Fibroblast of lung (primary cell): ENCODE data around the gene MAP2K2. TPM values are rescaled to one million over a fixed set of nuclear protein-coding genes. Genes with fewer than 3 reads are reported as not detected.

Source experiments
- DNase-seq, 2 donors: peaks; one replicate each; pipeline versions ENCODE4 v3.0.0 to v3.0.0-alpha.2; 2010; ENCODE audit warnings: low read depth in 2 of 2
- H2AFZ ChIP-seq: 2 replicates; pipeline ENCODE4 v1.5.1; 2012; ENCODE audit warnings: low read length, control low read depth, inconsistent platforms
- H3K27ac ChIP-seq: 2 replicates; pipeline ENCODE4 v1.5.1; 2011; ENCODE audit warnings: low read length, control low read depth; ENCODE audit not compliant: insufficient read depth
- H3K27me3 ChIP-seq: 2 replicates; pipeline ENCODE4 v1.5.1; 2011; ENCODE audit warnings: mild to moderate bottlenecking, low read length; ENCODE audit not compliant: control insufficient read depth, insufficient read depth
- H3K36me3 ChIP-seq: 2 replicates; pipeline ENCODE4 v1.5.1; 2011; ENCODE audit warnings: low read length; ENCODE audit not compliant: control insufficient read depth, insufficient read depth
- H3K4me1 ChIP-seq: 2 replicates; pipeline ENCODE4 v1.5.1; 2011; ENCODE audit warnings: low read length; ENCODE audit not compliant: control insufficient read depth, insufficient read depth; ENCODE audit errors: extremely low read depth
- H3K4me2 ChIP-seq: 2 replicates; pipeline ENCODE4 v1.5.1; 2011; ENCODE audit warnings: low read length, control low read depth; ENCODE audit not compliant: insufficient read depth; ENCODE audit errors: extremely low read depth
- H3K4me3 ChIP-seq, 4 experiments: fragments of 200-600 bp in 1 of 4; sonication (generic) in 1 of 4; replicated peaks in 1 of 4; 2 replicates each; pipeline ENCODE4 v1.5.1; 2011 to 2016; ENCODE audit warnings: low read length in 4 of 4, low read depth in 3 of 4, mild to moderate bottlenecking in 3 of 4, control low read depth in 2 of 4, inconsistent platforms in 1 of 4, mixed read lengths in 1 of 4; ENCODE audit not compliant: insufficient read depth in 1 of 4; ENCODE audit errors: control extremely low read depth in 1 of 4
- H3K79me2 ChIP-seq: 2 replicates; pipeline ENCODE4 v1.5.1; 2012; ENCODE audit warnings: mild to moderate bottlenecking, low read length, inconsistent platforms; ENCODE audit not compliant: control insufficient read depth, insufficient read depth
- H3K9ac ChIP-seq: 2 replicates; pipeline ENCODE4 v1.5.1; 2011; ENCODE audit warnings: mild to moderate bottlenecking, low read length, control low read depth; ENCODE audit not compliant: insufficient read depth
- H3K9me3 ChIP-seq: 2 replicates; pipeline ENCODE4 v1.5.1; 2012; ENCODE audit warnings: low read depth, low read length; ENCODE audit not compliant: control insufficient read depth, insufficient read depth
- H4K20me1 ChIP-seq: 2 replicates; pipeline ENCODE4 v1.5.1; 2011; ENCODE audit warnings: low read length; ENCODE audit not compliant: control insufficient read depth, insufficient read depth; ENCODE audit errors: extremely low read depth
- CTCF ChIP-seq, 2 donors: IDR thresholded peaks in 1 of 2; conservative IDR thresholded peaks in 1 of 2; 1 replicate in 1 of 2; 2 replicates in 1 of 2; pipeline ENCODE4 v1.5.1; 2011 to 2012; ENCODE audit warnings: low read length in 2 of 2, control low read depth in 1 of 2, inconsistent platforms in 1 of 2, low read depth in 1 of 2, mild to moderate bottlenecking in 1 of 2
- EZH2 ChIP-seq: IDR thresholded peaks from 2 replicates; pipeline ENCODE4 v1.5.1; 2012; ENCODE audit warnings: low read length, control low read depth, mild to moderate bottlenecking; ENCODE audit errors: missing control alignments
- polyA plus RNA-seq, 2 donors: library from polyadenylated mRNA; depleted of rRNA in 1 of 2; stranded (reverse) in 1 of 2; unstranded in 1 of 2; fragments of >200 nt; gene quantifications; 2 replicates each; pipeline ENCODE4 v1.2.1, GENCODE V29; 2011 to 2012; ENCODE audit warnings: missing spikeins in 1 of 2
- total RNA-seq: library from RNA; depleted of rRNA; stranded (reverse); fragments of >200 nt; gene quantifications from 2 replicates; pipeline ENCODE4 v1.2.1, GENCODE V29; 2014

The MAP2K2 gene
- total and polyA plus RNA-seq, 2 donors (not counting 1 experiment from before 2014, with no cell fraction given): 61.6 to 159 TPM

- H3K79me2 ChIP-seq: peaks cover 54% of the 10 kb centered on the region
- peak; percentile 32 to 54 for DNase-seq
- peak overlapping the region; percentile 99 for H3K4me2 ChIP-seq
- H4K20me1 ChIP-seq: no peaks in the 10 kb centered on the region
- TF ChIP-seq CTCF (conservative IDR thresholded peaks at IDR 0.05 in 1 of 2, IDR thresholded peaks at IDR 0.05 in 1 of 2; ENCODE audit: low read depth in 1 of 2, low read length in 2 of 2): no peak
- no peak for TF ChIP-seq EZH2
- H3K9me3 ChIP-seq: no peaks in the 10 kb centered on the region
- H3K4me1 ChIP-seq: peaks cover 36% of the 10 kb centered on the region
- H2AFZ ChIP-seq: no peak overlapping the region
- peak overlapping the region; percentile 60 to 90 (median 73) for H3K4me3 ChIP-seq
- peak overlapping the region; percentile 85 for H3K9ac ChIP-seq
- H3K27ac ChIP-seq: peak overlapping the region; percentile 89
- peaks cover 7% of the 10 kb centered on the region for H3K36me3 ChIP-seq
- no peaks in the 10 kb centered on the region for H3K27me3 ChIP-seq
These were observed 59.2 kb downstream of the MAP2K2 start for GRCh38 chr19:4064496-4065260.

GRCh38 chr19:4064149-4064495 lies 59.8 kb downstream of the MAP2K2 start:
- peaks cover 42% of the 10 kb centered on the region for H3K4me1 ChIP-seq
- peaks cover 60% of the 10 kb centered on the region for H3K79me2 ChIP-seq
- H3K4me3 ChIP-seq: peak overlapping the region; percentile 60 to 90 (median 73)
- H3K27ac ChIP-seq: peak overlapping the region; percentile 89
- no peaks in the 10 kb centered on the region for H3K9me3 ChIP-seq
- H2AFZ ChIP-seq: no peak overlapping the region
- H3K9ac ChIP-seq: peak overlapping the region; percentile 85
- no peaks in the 10 kb centered on the region for H4K20me1 ChIP-seq
- H3K27me3 ChIP-seq: no peaks in the 10 kb centered on the region
- TF ChIP-seq CTCF (conservative IDR thresholded peaks at IDR 0.05 in 1 of 2, IDR thresholded peaks at IDR 0.05 in 1 of 2; ENCODE audit: low read depth in 1 of 2, low read length in 2 of 2) (no peak), EZH2 (no peak)
- H3K4me2 ChIP-seq: peak overlapping the region; percentile 99
- DNase-seq: peak in 1 of 2 donors; percentile 36
- H3K36me3 ChIP-seq: peaks cover 7% of the 10 kb centered on the region

GRCh38 chr19:4063369-4064148 lies 60.4 kb downstream of the MAP2K2 start:
- Histone ChIP-seq H2AFZ (no peak overlapping the region), H3K4me3 (peak overlapping the region; percentile 60 to 90 (median 73)), H4K20me1 (no peaks in the 10 kb centered on the region), H3K36me3 (peaks cover 7% of the 10 kb centered on the region), H3K27ac (peak overlapping the region; percentile 89), H3K9ac (peak overlapping the region; percentile 85), H3K27me3 (no peaks in the 10 kb centered on the region), H3K4me1 (peaks cover 47% of the 10 kb centered on the region), H3K9me3 (no peaks in the 10 kb centered on the region), H3K79me2 (peaks cover 66% of the 10 kb centered on the region), H3K4me2 (peak overlapping the region; percentile 99)
- DNase-seq: no peak
- no peak for TF ChIP-seq EZH2
- peak in 1 of 2 donors; percentile 6 for TF ChIP-seq CTCF (conservative IDR thresholded peaks at IDR 0.05 in 1 of 2, IDR thresholded peaks at IDR 0.05 in 1 of 2; ENCODE audit: low read depth in 1 of 2, low read length in 2 of 2)
